ENCODE data around the gene STEAP3. TPM values are rescaled to one million over a fixed set of nuclear protein-coding genes. Genes with fewer than 3 reads are reported as not detected.

Gene STEAP3
- total RNA-seq, 1 donor from 2014 or later: 38.8 TPM

DNA sequence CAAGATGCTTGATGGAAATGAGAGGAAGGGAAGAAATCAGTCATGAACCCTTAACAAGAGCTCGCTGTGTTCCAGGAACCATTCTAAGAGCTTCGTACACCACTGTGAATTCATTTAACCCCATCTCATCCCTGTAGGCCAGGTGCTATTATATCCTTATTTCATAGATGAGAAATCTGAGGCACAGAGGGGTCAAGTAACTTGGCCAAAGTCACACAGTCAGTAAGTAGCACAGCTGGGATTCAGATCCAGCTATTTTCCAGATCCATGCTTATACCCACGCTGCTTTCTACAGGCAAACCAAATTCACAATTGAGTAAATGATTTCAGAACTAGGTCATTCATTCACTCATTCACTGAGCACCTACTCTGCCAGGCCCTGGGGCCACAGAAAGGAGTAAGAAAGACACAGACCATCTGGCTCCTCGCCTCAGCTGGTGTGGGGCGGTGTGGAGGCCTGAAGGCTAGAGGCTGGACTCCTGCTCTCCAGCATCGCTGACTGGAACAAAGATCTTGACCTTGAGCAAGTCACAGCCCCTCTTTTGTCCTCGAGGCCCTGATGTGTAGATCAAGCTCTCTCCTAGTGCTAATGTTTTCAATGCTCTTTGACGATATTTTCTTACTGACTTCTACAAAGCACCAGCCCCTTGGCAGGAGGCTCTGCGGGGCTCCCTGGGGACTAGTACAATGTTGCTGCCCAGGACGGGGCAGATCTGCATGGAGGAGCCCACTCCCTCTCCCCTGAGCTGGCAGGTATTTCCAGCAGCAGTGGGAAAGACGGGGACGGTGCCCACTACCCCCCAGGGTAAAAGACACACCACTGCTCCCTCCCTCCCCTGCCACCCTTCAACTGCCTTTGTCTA lies 26.5 kb downstream of the STEAP3 start:
- H4K20me1 ChIP-seq (ENCODE audit: insufficient read depth, low read length): no peaks in the 10 kb centered on the region
- H3K27me3 Mint-ChIP-seq (ENCODE audit: low read depth, unreplicated experiment): no peaks in the 10 kb centered on the region
- no peak overlapping the region for H2AFZ ChIP-seq (ENCODE audit: low read depth, low read length)
- peaks cover 2% of the 10 kb centered on the region for H3K9me3 Mint-ChIP-seq (ENCODE audit: unreplicated experiment)
- no peak for FAIRE-seq
- H3K4me3 ChIP-seq (ENCODE audit: insufficient read depth, low read depth, low read length): no peak overlapping the region
- DNase-seq (ENCODE audit: low read depth): no peak
- H3K4me3 Mint-ChIP-seq (ENCODE audit: unreplicated experiment): peak overlapping the region; percentile 34
- peaks cover 53% of the 10 kb centered on the region for H3K4me1 ChIP-seq (ENCODE audit: insufficient read depth, low read length)
- peaks cover 10% of the 10 kb centered on the region for H3K79me2 ChIP-seq (ENCODE audit: insufficient read depth, low read length)
- peaks cover 48% of the 10 kb centered on the region for H3K4me1 Mint-ChIP-seq (ENCODE audit: low read depth, unreplicated experiment)
- H3K27me3 ChIP-seq (ENCODE audit: insufficient read depth, low read length): no peaks in the 10 kb centered on the region
- peaks cover 26% of the 10 kb centered on the region for H3K36me3 Mint-ChIP-seq (ENCODE audit: low read depth, unreplicated experiment)
- H3K27ac ChIP-seq (ENCODE audit: low read depth, low read length): no peak overlapping the region
- H3K27ac Mint-ChIP-seq (ENCODE audit: unreplicated experiment): no peak overlapping the region
- H3K4me2 ChIP-seq (ENCODE audit: low read length): no peak overlapping the region
- peaks cover 3% of the 10 kb centered on the region for H3K9me3 ChIP-seq (ENCODE audit: insufficient read depth, low read depth, low read length)
- H3K36me3 ChIP-seq (ENCODE audit: insufficient read depth, low read length): peaks cover 9% of the 10 kb centered on the region
- TF ChIP-seq, protein P1, sequence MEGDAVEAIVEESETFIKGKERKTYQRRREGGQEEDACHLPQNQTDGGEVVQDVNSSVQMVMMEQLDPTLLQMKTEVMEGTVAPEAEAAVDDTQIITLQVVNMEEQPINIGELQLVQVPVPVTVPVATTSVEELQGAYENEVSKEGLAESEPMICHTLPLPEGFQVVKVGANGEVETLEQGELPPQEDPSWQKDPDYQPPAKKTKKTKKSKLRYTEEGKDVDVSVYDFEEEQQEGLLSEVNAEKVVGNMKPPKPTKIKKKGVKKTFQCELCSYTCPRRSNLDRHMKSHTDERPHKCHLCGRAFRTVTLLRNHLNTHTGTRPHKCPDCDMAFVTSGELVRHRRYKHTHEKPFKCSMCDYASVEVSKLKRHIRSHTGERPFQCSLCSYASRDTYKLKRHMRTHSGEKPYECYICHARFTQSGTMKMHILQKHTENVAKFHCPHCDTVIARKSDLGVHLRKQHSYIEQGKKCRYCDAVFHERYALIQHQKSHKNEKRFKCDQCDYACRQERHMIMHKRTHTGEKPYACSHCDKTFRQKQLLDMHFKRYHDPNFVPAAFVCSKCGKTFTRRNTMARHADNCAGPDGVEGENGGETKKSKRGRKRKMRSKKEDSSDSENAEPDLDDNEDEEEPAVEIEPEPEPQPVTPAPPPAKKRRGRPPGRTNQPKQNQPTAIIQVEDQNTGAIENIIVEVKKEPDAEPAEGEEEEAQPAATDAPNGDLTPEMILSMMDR (IDR thresholded peaks at IDR 0.05; ENCODE audit: insufficient read depth, low read depth, low read length): no peak
- no peak overlapping the region for H3K9ac ChIP-seq (ENCODE audit: low read length)

DNA sequence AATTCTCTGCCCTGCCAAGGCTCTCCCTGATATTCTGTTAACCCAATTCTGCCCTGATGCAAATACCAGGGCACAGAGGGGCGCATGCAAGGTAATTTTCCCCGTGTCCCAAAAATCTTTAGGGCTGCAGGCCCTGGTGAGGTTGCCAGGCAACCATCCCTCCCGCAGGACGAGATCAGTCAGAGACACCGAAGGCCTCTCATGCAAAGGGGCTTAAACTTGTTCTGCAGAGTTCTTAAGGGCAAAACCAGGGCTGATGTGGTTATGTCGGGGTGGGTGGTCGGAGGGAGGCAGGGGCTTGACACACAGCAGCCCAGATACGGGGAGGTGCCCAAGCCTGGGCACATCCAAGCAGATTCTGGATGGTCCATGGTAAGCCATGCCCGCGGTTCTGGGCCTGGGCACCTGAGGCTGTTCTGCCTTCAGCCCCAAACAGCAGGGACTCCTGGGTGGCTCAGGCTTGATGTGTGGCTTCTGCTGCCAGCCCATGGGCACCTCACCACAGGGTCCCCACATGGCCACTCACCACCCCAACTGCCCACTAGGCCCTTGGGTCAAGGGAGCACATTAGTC lies 27.2 kb downstream of the STEAP3 start:
- DNase-seq (ENCODE audit: low read depth) (no peak), FAIRE-seq (no peak)
- H3K36me3 ChIP-seq (ENCODE audit: insufficient read depth, low read length): peaks cover 6% of the 10 kb centered on the region
- Mint-ChIP-seq H3K27me3 (ENCODE audit: low read depth, unreplicated experiment) (no peaks in the 10 kb centered on the region), H3K9me3 (ENCODE audit: unreplicated experiment) (peaks cover 2% of the 10 kb centered on the region), H3K27ac (ENCODE audit: unreplicated experiment) (no peak overlapping the region), H3K4me3 (ENCODE audit: unreplicated experiment) (no peak overlapping the region), H3K4me1 (ENCODE audit: low read depth, unreplicated experiment) (peaks cover 54% of the 10 kb centered on the region), H3K36me3 (ENCODE audit: low read depth, unreplicated experiment) (peaks cover 25% of the 10 kb centered on the region)
- H2AFZ ChIP-seq (ENCODE audit: low read depth, low read length): no peak overlapping the region
- no peak overlapping the region for H3K27ac ChIP-seq (ENCODE audit: low read depth, low read length)
- H3K4me1 ChIP-seq (ENCODE audit: insufficient read depth, low read length): peaks cover 61% of the 10 kb centered on the region
- no peaks in the 10 kb centered on the region for H4K20me1 ChIP-seq (ENCODE audit: insufficient read depth, low read length)
- no peaks in the 10 kb centered on the region for H3K27me3 ChIP-seq (ENCODE audit: insufficient read depth, low read length)
- no peak overlapping the region for H3K4me3 ChIP-seq (ENCODE audit: insufficient read depth, low read depth, low read length)
- no peak for TF ChIP-seq EZH2 (IDR thresholded peaks at IDR 0.05; ENCODE audit: insufficient read depth, low read length)
- TF ChIP-seq, protein P1 (IDR thresholded peaks at IDR 0.05; ENCODE audit: insufficient read depth, low read depth, low read length): no peak
- peaks cover 10% of the 10 kb centered on the region for H3K79me2 ChIP-seq (ENCODE audit: insufficient read depth, low read length)
- H3K4me2 ChIP-seq (ENCODE audit: low read length): no peak overlapping the region
- H3K9ac ChIP-seq (ENCODE audit: low read length): no peak overlapping the region
- H3K9me3 ChIP-seq (ENCODE audit: insufficient read depth, low read depth, low read length): no peaks in the 10 kb centered on the region

DNA sequence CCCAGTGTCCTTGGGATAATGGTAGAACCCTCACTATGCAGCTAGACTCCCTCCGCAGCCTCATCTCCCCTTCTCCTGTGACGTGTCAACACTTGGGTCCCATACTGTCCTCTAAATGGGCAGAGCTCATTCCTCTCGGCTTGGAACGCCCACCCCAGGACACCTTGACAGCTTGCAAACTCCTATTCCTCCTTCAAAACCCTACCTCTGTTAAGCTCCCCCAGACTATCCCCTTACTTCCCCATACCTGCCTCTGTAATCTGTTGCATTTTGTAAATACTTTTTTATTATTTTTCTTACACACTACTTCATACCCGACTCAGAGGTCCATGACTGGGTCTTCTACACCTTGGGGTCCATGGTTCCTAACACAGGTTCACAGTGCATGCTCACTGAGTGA lies 28.0 kb downstream of the STEAP3 start:
- Histone ChIP-seq H3K4me3 (ENCODE audit: insufficient read depth, low read depth, low read length) (no peak overlapping the region), H3K27ac (ENCODE audit: low read depth, low read length) (peak overlapping the region; percentile 98), H4K20me1 (ENCODE audit: insufficient read depth, low read length) (no peaks in the 10 kb centered on the region), H3K79me2 (ENCODE audit: insufficient read depth, low read length) (peaks cover 10% of the 10 kb centered on the region), H2AFZ (ENCODE audit: low read depth, low read length) (no peak overlapping the region), H3K4me1 (ENCODE audit: insufficient read depth, low read length) (peaks cover 69% of the 10 kb centered on the region), H3K9me3 (ENCODE audit: insufficient read depth, low read depth, low read length) (no peaks in the 10 kb centered on the region), H3K27me3 (ENCODE audit: insufficient read depth, low read length) (no peaks in the 10 kb centered on the region), H3K36me3 (ENCODE audit: insufficient read depth, low read length) (peaks cover 3% of the 10 kb centered on the region), H3K4me2 (ENCODE audit: low read length) (peak overlapping the region; percentile 70), H3K9ac (ENCODE audit: low read length) (no peak overlapping the region)
- peaks cover 21% of the 10 kb centered on the region for H3K36me3 Mint-ChIP-seq (ENCODE audit: low read depth, unreplicated experiment)
- H3K4me1 Mint-ChIP-seq (ENCODE audit: low read depth, unreplicated experiment): peaks cover 63% of the 10 kb centered on the region
- peak overlapping the region; percentile 83 for H3K27ac Mint-ChIP-seq (ENCODE audit: unreplicated experiment)
- TF ChIP-seq, protein P1 (IDR thresholded peaks at IDR 0.05; ENCODE audit: insufficient read depth, low read depth, low read length): no peak
- TF ChIP-seq EZH2 (IDR thresholded peaks at IDR 0.05; ENCODE audit: insufficient read depth, low read length): no peak
- H3K4me3 Mint-ChIP-seq (ENCODE audit: unreplicated experiment): no peak overlapping the region
- no peaks in the 10 kb centered on the region for H3K27me3 Mint-ChIP-seq (ENCODE audit: low read depth, unreplicated experiment)
- FAIRE-seq (no peak), DNase-seq (ENCODE audit: low read depth) (no peak)
- H3K9me3 Mint-ChIP-seq (ENCODE audit: unreplicated experiment): peaks cover 2% of the 10 kb centered on the region

All from astrocyte (in vitro differentiated cells and primary cell).